ENCODE data around the gene BCO1.

The BCO1 gene

DNA sequence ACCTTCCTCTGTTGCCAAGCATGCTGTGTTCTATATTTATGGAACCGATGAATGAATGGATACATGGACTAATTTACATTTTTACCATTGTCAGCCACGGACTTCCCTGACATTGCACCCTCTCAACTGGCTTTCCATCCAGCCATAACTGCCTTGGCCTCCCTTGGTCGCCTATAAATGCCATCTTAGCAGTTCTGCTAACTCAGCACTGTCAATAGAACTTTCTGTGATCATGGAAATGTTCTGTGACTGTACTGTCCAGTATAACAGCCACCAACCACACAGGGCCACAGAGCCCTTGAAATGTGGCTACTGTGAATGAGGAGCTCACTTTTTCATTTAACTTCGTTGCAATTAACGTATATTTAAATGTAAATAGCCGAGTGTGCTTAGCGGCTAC, 8.7 kb upstream of the BCO1 start:
- in situ Hi-C loops (cut with MboI; ENCODE audit: low pct_unique_long_range_greater_than_20kb, low sequenced_read_pairs, unreplicated experiment): no loop called here
- DNase-seq (ENCODE audit: low spot score): no peak
- no peak for TF ChIP-seq CTCF (IDR thresholded peaks at IDR 0.05; ENCODE audit: extremely low read depth, insufficient read depth, missing control alignments)

- TF ChIP-seq CTCF (IDR thresholded peaks at IDR 0.05; ENCODE audit: extremely low read depth, insufficient read depth, missing control alignments): no peak
- in situ Hi-C loops (cut with MboI; ENCODE audit: low pct_unique_long_range_greater_than_20kb, low sequenced_read_pairs, unreplicated experiment): no loop called here
- no peak for DNase-seq (ENCODE audit: low spot score)
Observed at GRCh38 chr16:81231014-81231413, 7.5 kb upstream of the BCO1 start.

DNA sequence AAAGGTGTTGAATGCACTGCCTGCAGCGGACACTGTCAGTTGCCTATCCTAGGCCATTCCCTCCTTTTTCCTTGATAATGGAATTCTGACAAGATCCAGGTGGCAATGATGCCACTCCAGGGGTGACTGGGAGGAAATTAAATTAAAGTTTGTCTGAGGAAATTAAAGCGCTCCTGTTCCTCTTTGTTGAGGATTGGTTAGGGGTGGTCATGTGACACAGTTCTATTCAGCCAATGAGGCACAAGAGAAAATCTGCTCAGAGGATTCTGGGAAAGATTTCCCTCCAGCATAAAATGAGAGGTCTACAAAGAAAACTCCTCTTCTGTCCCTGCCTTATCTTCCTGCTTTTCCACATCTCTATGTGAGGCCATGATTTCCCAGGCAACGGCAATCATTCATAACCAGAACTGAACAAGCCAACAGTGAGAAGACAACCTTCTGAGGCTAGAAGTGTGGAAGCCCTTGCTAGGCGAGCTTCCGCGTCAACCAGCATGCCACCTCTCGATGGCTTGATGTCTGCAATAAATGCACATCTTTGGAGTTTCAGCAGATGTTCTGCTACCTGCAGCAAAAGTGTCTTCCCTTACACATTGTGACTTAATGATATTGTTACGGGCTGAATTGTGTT, 5.6 kb upstream of the BCO1 start:
- no peak for TF ChIP-seq CTCF (IDR thresholded peaks at IDR 0.05; ENCODE audit: extremely low read depth, insufficient read depth, missing control alignments)
- no peak for DNase-seq (ENCODE audit: low spot score)
- in situ Hi-C loops (cut with MboI; ENCODE audit: low pct_unique_long_range_greater_than_20kb, low sequenced_read_pairs, unreplicated experiment): no loop called here

- no peak for DNase-seq (ENCODE audit: low spot score)
- TF ChIP-seq CTCF (IDR thresholded peaks at IDR 0.05; ENCODE audit: extremely low read depth, insufficient read depth, missing control alignments): no peak
- in situ Hi-C loops (cut with MboI; ENCODE audit: low pct_unique_long_range_greater_than_20kb, low sequenced_read_pairs, unreplicated experiment): no loop called here
Observed at GRCh38 chr16:81237282-81237681, 1.2 kb upstream of the BCO1 start.

DNA sequence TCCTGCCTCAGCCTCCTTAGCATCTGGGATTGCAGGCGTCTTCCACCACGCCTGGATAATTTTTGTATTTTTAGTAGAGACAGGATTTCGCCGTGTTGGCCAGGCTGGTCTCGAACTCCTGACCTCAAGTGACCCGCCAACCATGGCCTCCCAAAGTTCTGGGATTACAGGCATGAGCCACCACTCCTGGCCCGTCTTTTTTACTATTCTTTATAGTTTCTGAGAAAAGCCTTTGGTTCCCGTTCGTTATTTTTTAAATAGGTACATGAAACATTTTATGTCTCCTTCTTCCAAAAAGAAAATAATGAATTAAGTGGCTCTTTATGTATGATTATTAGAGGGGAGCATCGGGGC, 570 bp upstream of the BCO1 start:
- in situ Hi-C loops (cut with MboI; ENCODE audit: low pct_unique_long_range_greater_than_20kb, low sequenced_read_pairs, unreplicated experiment): no loop called here
- DNase-seq (ENCODE audit: low spot score): no peak
- TF ChIP-seq CTCF (IDR thresholded peaks at IDR 0.05; ENCODE audit: extremely low read depth, insufficient read depth, missing control alignments): no peak

GRCh38 chr16:81239367-81240121, 1.1 kb downstream of the BCO1 start:
- TF ChIP-seq CTCF (IDR thresholded peaks at IDR 0.05; ENCODE audit: extremely low read depth, insufficient read depth, missing control alignments): no peak
- in situ Hi-C loops (cut with MboI; ENCODE audit: low pct_unique_long_range_greater_than_20kb, low sequenced_read_pairs, unreplicated experiment): no loop called here
- DNase-seq (ENCODE audit: low spot score): no peak

All from GM13977 (cell line).